Cardiac muscle cell (in vitro differentiated cells and primary cell): ENCODE data around the gene RFNG. TPM values are rescaled to one million over a fixed set of nuclear protein-coding genes. Genes with fewer than 3 reads are reported as not detected.
A peak's percentile ranks its signal among the peaks of the same experiment; 100 is the strongest.

Experiments used
- DNase-seq, 2 donors: peaks; one replicate each; pipeline versions ENCODE4 v3.0.0 to v3.0.0-alpha.2; 2010 to 2017; ENCODE audit warnings: low read depth in 1 of 2, low spot score in 1 of 2
- H3K27ac ChIP-seq: fragments of 200-600 bp; sonication (generic); 2 replicates; pipeline ENCODE4 v1.5.1; 2016
- H3K27me3 ChIP-seq: fragments of 200-600 bp; sonication (generic); 2 replicates; pipeline ENCODE4 v1.6.0; 2016; ENCODE audit warnings: control low read depth
- H3K36me3 ChIP-seq: fragments of 200-600 bp; sonication (generic); 2 replicates; pipeline ENCODE4 v1.5.1; 2016; ENCODE audit warnings: control low read depth
- H3K4me1 ChIP-seq: fragments of 200-600 bp; sonication (generic); 2 replicates; pipeline ENCODE4 v1.8.1; 2017; ENCODE audit warnings: low read depth, mild to moderate bottlenecking, mixed run types
- H3K4me3 ChIP-seq: fragments of 200-600 bp; sonication (generic); 2 replicates; pipeline ENCODE4 v1.5.1; 2016; ENCODE audit warnings: mild to moderate bottlenecking
- H3K9me3 ChIP-seq: fragments of 200-600 bp; sonication (generic); 2 replicates; pipeline ENCODE4 v1.5.1; 2017; ENCODE audit warnings: low read depth, mild to moderate bottlenecking, control low read depth
- CTCF ChIP-seq: IDR thresholded peaks from 2 replicates; pipeline ENCODE4 v1.5.1; 2012; ENCODE audit warnings: low read depth, mild to moderate bottlenecking, low read length
- polyA plus RNA-seq: library from polyadenylated mRNA; unstranded; fragments of >200 nt; fragmentation: Nextera tagmentation; extraction: Ambion mirVana; gene quantifications from 2 replicates; pipeline ENCODE4 v1.2.1, GENCODE V29; 2016
- total RNA-seq: library from RNA; depleted of rRNA; stranded (reverse); fragments of >200 nt; gene quantifications from 2 replicates; pipeline ENCODE4 v1.2.3, GENCODE V29; 2016

The RFNG gene
- total and polyA plus RNA-seq, 2 experiments from 2014 or later = 94.6 to 98.3 TPM

DNA sequence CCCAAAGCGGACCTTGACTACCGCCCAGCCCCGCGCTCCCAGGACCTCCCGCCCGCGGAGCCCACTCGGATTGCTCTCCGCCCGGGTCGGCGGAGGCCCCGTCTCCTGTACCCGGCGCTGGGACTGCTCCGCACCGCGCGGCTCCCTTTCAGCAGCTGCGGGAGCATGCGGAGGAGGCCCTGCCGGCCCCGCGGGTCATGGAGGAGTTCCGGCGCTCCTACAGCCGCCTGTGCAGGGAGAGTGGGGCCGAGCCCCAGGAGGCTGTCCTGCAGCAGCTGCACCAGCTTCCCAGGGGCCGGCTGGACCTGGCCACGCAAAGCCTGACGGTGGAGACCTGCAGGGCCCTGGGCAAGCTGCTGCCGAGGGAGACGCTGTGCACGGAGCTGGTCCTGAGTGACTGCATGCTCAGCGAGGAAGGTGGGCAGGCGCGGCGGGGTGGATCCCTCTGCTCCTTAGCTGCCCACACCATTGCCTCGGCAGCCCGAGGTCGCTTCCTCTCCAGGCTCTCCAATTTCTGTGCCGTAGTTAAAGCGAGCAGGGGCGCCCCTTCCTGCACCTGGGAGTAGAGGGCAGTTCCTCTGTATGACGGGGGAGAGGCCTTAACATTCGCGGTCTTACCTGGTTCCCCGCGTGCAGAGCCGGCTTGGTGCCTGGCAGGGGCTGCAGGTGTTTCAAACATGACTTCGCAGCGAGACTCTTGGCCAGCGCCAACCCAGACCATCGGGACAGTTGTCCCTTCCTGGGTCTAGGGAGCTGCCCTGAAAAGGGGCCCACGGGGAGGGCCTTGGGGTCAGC, 28.0 kb downstream of the RFNG start:
- Histone ChIP-seq H3K27me3 (no peaks in the 10 kb centered on the region), H3K36me3 (no peaks in the 10 kb centered on the region), H3K27ac (no peak overlapping the region), H3K4me1 (no peaks in the 10 kb centered on the region), H3K9me3 (no peaks in the 10 kb centered on the region), H3K4me3 (peak overlapping the region; percentile 53)
- peak; percentile 26 to 57 for DNase-seq
- no peak for TF ChIP-seq CTCF

- peak within 1 kb of the TSS; percentile 61 for H3K4me3 ChIP-seq
- no peaks in the 10 kb centered on the region for H3K9me3 ChIP-seq
- TF ChIP-seq CTCF = no peak
- no peaks in the 10 kb centered on the region for H3K4me1 ChIP-seq
- no peaks in the 10 kb centered on the region for H3K36me3 ChIP-seq
- H3K27me3 ChIP-seq = no peaks in the 10 kb centered on the region
- no peak within 1 kb of the TSS for H3K27ac ChIP-seq
- DNase-seq = peak; percentile 100
These were observed 28.6 kb downstream of the RFNG start, which contains the start of gene LRRC45 for GRCh38 chr17:82022981-82023446. Gene LRRC45 (plus strand): TSS chr17:82023305. CDS start chr17:82023644, 339 bp downstream.

- H3K9me3 ChIP-seq = no peaks in the 10 kb centered on the region
- no peak for DNase-seq
- H3K27me3 ChIP-seq = no peaks in the 10 kb centered on the region
- no peaks in the 10 kb centered on the region for H3K4me1 ChIP-seq
- no peak within 1 kb of the TSS for H3K27ac ChIP-seq
- peak within 1 kb of the TSS; percentile 61 for H3K4me3 ChIP-seq
- H3K36me3 ChIP-seq = no peaks in the 10 kb centered on the region
- TF ChIP-seq CTCF = no peak
These were observed 29.2 kb downstream of the RFNG start, which contains the start of gene CENPX for GRCh38 chr17:82022310-82022980. Gene CENPX (minus strand): TSS chr17:82022878. CDS start chr17:82022861, 17 bp downstream.

- Histone ChIP-seq H3K36me3 (no peaks in the 10 kb centered on the region), H3K4me1 (no peaks in the 10 kb centered on the region), H3K9me3 (no peaks in the 10 kb centered on the region), H3K27me3 (no peaks in the 10 kb centered on the region), H3K27ac (no peak overlapping the region), H3K4me3 (peak overlapping the region; percentile 61)
- no peak for DNase-seq
- no peak for TF ChIP-seq CTCF
These were observed 29.7 kb downstream of the RFNG start for GRCh38 chr17:82021900-82022309.

GRCh38 chr17:82021107-82021899, 30.3 kb downstream of the RFNG start:
- peak; percentile 74 to 82 for DNase-seq
- no peaks in the 10 kb centered on the region for H3K4me1 ChIP-seq
- no peaks in the 10 kb centered on the region for H3K9me3 ChIP-seq
- no peaks in the 10 kb centered on the region for H3K36me3 ChIP-seq
- peak; percentile 76 for TF ChIP-seq CTCF
- no peaks in the 10 kb centered on the region for H3K27me3 ChIP-seq
- no peak overlapping the region for H3K27ac ChIP-seq
- H3K4me3 ChIP-seq = peak overlapping the region; percentile 61
